KMS-11 (cell line): ENCODE measurements around the gene STON2.
A peak's percentile ranks its signal among the peaks of the same experiment; 100 is the strongest.

Experiments used
- H2AFZ ChIP-seq: fragments of 200-600 bp; sonication (generic); 2 replicates; pipeline ENCODE4 v1.6.1; 2016; ENCODE audit warnings: antibody characterized with exemption, mixed run types, low read depth
- H3K27ac ChIP-seq: fragments of 200-600 bp; sonication (generic); 2 replicates; pipeline ENCODE4 v1.6.1; 2016; ENCODE audit warnings: mild to moderate bottlenecking, mixed run types
- H3K27me3 ChIP-seq: fragments of 200-600 bp; sonication (generic); 2 replicates; pipeline ENCODE4 v1.6.1; 2017; ENCODE audit warnings: mild to moderate bottlenecking, low read depth, mixed run types, moderate library complexity; ENCODE audit not compliant: insufficient read depth
- H3K36me3 ChIP-seq: fragments of 200-600 bp; sonication (generic); 2 replicates; pipeline ENCODE4 v1.6.1; 2017; ENCODE audit warnings: mild to moderate bottlenecking, mixed run types; ENCODE audit not compliant: insufficient read depth
- H3K4me1 ChIP-seq: fragments of 200-600 bp; sonication (generic); 2 replicates; pipeline ENCODE4 v1.6.1; 2016; ENCODE audit warnings: mild to moderate bottlenecking, low read depth, mixed run types; ENCODE audit not compliant: poor library complexity, severe bottlenecking
- H3K4me2 ChIP-seq: fragments of 200-600 bp; sonication (generic); 2 replicates; pipeline ENCODE4 v1.7.0; 2016; ENCODE audit warnings: mild to moderate bottlenecking, mixed run types
- H3K4me3 ChIP-seq: fragments of 200-600 bp; sonication (generic); IDR thresholded peaks from 2 replicates; pipeline ENCODE4 v1.6.1; 2017; ENCODE audit warnings: low read depth, low read length, mixed read lengths; ENCODE audit not compliant: insufficient read depth
- H3K79me2 ChIP-seq: fragments of 200-600 bp; sonication (generic); 2 replicates; pipeline ENCODE4 v1.6.1; 2016; ENCODE audit warnings: low read depth, mixed run types; ENCODE audit not compliant: insufficient read depth
- H3K9ac ChIP-seq: fragments of 200-600 bp; sonication (generic); 2 replicates; pipeline ENCODE4 v1.6.1; 2016; ENCODE audit warnings: mild to moderate bottlenecking, mixed run types
- H4K20me1 ChIP-seq: fragments of 200-600 bp; sonication (generic); 2 replicates; pipeline ENCODE4 v1.6.1; 2016; ENCODE audit warnings: mild to moderate bottlenecking, mixed run types; ENCODE audit not compliant: insufficient read depth
- TF ChIP-seq, protein P1 (sequence below): fragments of 200-600 bp; sonication (generic); conservative IDR thresholded peaks from 2 replicates; pipeline ENCODE4 v1.6.1; 2017; ENCODE audit warnings: low read depth, mild to moderate bottlenecking, antibody characterized with exemption, low read length, moderate library complexity, mixed read lengths

The STON2 gene

DNA sequence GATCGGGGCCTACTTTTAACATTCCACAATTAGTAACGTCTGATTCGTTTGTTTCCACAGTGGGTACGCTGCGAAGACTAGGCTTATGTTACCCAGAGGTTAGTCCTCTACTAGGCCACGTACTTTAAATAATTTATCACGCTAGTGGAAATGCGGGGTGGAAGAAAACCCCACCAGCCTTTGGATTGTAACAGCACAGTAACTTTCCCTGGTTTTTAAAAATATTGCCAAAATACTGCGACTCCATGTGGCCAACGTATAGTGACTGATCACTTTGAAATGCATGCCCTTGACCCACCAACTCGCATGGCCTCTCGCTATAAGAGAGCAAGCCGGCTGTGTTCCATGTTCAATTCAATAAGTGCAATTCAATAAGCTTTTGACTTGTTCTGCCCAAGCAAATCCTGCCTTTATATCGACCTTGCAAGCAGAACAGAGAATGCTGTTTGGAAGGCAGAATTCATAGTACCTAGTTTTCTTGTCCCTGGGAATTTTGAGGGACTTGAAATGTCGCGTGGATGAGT lies 178.5 kb downstream of the STON2 start:
- TF ChIP-seq, protein P1, sequence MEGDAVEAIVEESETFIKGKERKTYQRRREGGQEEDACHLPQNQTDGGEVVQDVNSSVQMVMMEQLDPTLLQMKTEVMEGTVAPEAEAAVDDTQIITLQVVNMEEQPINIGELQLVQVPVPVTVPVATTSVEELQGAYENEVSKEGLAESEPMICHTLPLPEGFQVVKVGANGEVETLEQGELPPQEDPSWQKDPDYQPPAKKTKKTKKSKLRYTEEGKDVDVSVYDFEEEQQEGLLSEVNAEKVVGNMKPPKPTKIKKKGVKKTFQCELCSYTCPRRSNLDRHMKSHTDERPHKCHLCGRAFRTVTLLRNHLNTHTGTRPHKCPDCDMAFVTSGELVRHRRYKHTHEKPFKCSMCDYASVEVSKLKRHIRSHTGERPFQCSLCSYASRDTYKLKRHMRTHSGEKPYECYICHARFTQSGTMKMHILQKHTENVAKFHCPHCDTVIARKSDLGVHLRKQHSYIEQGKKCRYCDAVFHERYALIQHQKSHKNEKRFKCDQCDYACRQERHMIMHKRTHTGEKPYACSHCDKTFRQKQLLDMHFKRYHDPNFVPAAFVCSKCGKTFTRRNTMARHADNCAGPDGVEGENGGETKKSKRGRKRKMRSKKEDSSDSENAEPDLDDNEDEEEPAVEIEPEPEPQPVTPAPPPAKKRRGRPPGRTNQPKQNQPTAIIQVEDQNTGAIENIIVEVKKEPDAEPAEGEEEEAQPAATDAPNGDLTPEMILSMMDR, result no peak
- Histone ChIP-seq H3K79me2 (peaks cover 30% of the 10 kb centered on the region; the same call in 1 of the 2 replicates), H3K4me3 (no peak overlapping the region), H3K9ac (peak overlapping the region; percentile 90), H3K4me2 (peak overlapping the region; percentile 58), H3K4me1 (peaks cover 26% of the 10 kb centered on the region), H3K27me3 (no peaks in the 10 kb centered on the region), H2AFZ (peak overlapping the region; percentile 58), H4K20me1 (no peaks in the 10 kb centered on the region), H3K27ac (peak overlapping the region; percentile 97), H3K36me3 (no peaks in the 10 kb centered on the region)

GRCh38 chr14:81220830-81221578 lies 179.1 kb downstream of the STON2 start, which contains the start of gene GTF2A1:
TSS of gene GTF2A1 (minus strand) at chr14:81220959. CDS start at chr14:81220518, 441 bp downstream.
- Histone ChIP-seq H3K4me1 (peaks cover 26% of the 10 kb centered on the region), H2AFZ (peak within 1 kb of the TSS; percentile 58), H3K36me3 (no peaks in the 10 kb centered on the region), H4K20me1 (no peaks in the 10 kb centered on the region), H3K79me2 (peaks cover 36% of the 10 kb centered on the region; the same call in 1 of the 2 replicates), H3K27ac (peak within 1 kb of the TSS; percentile 98), H3K4me2 (peak within 1 kb of the TSS; percentile 90), H3K4me3 (no peak within 1 kb of the TSS), H3K9ac (peak within 1 kb of the TSS; percentile 97), H3K27me3 (no peaks in the 10 kb centered on the region)
- TF ChIP-seq, protein P1, result no peak

DNA sequence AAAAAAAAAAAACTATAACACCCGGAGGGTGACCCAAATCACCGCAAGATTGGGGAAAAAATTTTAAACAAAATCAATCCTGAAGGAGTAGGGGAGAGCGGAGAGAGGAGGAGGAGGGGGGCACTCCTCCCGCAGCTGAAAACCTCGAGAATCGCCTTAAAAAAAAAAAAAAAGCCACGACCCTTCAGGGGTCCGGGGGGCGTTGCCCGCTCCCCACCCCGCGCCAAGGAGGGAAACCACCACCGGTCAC lies 179.6 kb downstream of the STON2 start:
- Histone ChIP-seq H2AFZ (no peak overlapping the region), H3K4me1 (peaks cover 26% of the 10 kb centered on the region), H3K27me3 (no peaks in the 10 kb centered on the region), H3K36me3 (no peaks in the 10 kb centered on the region), H3K9ac (peak overlapping the region; percentile 93), H3K79me2 (peaks cover 41% of the 10 kb centered on the region; the same call in 1 of the 2 replicates), H3K4me3 (no peak overlapping the region), H3K4me2 (peak overlapping the region; percentile 45; the same call in 1 of the 2 replicates), H3K27ac (peak overlapping the region; percentile 97), H4K20me1 (no peaks in the 10 kb centered on the region)
- TF ChIP-seq, protein P1, result no peak

- peak overlapping the region; percentile 97 for H3K9ac ChIP-seq
- H3K4me2 ChIP-seq, result peak overlapping the region; percentile 90; the same call in 1 of the 2 replicates
- peaks cover 26% of the 10 kb centered on the region for H3K4me1 ChIP-seq
- H3K4me3 ChIP-seq, result no peak overlapping the region
- H3K27me3 ChIP-seq, result no peaks in the 10 kb centered on the region
- peak overlapping the region; percentile 98 for H3K27ac ChIP-seq
- H4K20me1 ChIP-seq, result no peaks in the 10 kb centered on the region
- peaks cover 41% of the 10 kb centered on the region; the same call in 1 of the 2 replicates for H3K79me2 ChIP-seq
- no peaks in the 10 kb centered on the region for H3K36me3 ChIP-seq
- TF ChIP-seq, protein P1, result no peak
- no peak overlapping the region; the same call in 1 of the 2 replicates for H2AFZ ChIP-seq
Measured at GRCh38 chr14:81219759-81220579, 180.2 kb downstream of the STON2 start.
